OCI-LY1 (cell line): ENCODE data around the gene DCST2.
A peak's percentile ranks its signal among the peaks of the same experiment; 100 is the strongest.

ENCODE experiments used
- EZH2 ChIP-seq: fragments of 200-600 bp; sonication (generic), shearing (Covaris generic); IDR thresholded peaks from 2 replicates; pipeline ENCODE4 v1.8.0; 2017; ENCODE audit warnings: borderline replicate concordance, mixed run types, mild to moderate bottlenecking, antibody characterized with exemption, low read length, moderate library complexity, mixed read lengths
- TF ChIP-seq, protein P1 (sequence below): fragments of 200-600 bp; sonication (generic), shearing (Covaris generic); IDR thresholded peaks from 2 replicates; pipeline ENCODE4 v1.5.1; 2017; ENCODE audit warnings: mild to moderate bottlenecking, antibody characterized with exemption, low read length, moderate library complexity, mixed read lengths

DNA sequence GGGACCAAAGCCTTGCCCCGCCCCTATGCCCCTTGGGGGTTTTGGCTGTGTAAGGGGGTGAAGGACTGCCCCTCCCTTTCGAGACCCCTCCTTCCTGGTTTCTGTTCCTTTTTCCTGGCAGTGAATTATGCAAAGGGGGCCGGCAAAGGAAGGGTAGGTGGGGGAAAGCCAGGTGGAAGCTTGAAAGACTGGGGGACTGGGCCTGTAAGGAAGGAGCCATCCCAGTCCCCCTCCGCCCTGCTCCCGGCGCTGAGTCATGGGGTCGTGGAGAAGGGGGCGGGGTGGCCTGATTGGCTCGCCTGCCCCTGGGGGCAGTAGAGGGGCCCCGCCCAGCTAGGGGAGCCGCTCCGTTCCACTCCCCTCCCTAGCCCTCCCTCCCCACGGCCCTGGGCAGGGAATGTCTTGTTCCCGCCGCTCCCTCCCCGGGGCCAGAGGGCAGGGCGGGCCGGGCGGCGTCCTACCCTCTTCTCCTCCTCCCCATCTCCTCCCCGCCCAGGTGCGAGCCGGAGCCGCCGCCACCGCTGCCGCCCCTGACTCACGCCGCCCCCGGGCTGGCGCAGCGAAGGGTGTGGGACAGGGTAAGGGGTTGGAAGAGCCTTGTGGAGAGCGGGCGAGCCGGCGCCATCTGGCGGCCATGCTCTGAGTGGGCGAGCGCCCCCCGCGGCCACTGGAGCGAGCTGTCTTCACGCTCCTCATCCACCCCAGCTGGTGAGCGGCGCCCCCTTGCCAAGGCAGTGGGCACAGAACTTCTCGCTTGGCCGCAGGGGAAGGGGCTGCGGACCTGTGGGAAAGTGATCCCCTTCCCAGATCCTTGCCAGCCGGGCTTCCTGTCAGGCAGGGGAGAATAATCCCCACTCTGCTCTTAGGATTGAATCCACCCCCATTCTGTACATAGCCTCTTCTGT is 16.3 kb downstream of the DCST2 start:
- TF ChIP-seq, protein P1, sequence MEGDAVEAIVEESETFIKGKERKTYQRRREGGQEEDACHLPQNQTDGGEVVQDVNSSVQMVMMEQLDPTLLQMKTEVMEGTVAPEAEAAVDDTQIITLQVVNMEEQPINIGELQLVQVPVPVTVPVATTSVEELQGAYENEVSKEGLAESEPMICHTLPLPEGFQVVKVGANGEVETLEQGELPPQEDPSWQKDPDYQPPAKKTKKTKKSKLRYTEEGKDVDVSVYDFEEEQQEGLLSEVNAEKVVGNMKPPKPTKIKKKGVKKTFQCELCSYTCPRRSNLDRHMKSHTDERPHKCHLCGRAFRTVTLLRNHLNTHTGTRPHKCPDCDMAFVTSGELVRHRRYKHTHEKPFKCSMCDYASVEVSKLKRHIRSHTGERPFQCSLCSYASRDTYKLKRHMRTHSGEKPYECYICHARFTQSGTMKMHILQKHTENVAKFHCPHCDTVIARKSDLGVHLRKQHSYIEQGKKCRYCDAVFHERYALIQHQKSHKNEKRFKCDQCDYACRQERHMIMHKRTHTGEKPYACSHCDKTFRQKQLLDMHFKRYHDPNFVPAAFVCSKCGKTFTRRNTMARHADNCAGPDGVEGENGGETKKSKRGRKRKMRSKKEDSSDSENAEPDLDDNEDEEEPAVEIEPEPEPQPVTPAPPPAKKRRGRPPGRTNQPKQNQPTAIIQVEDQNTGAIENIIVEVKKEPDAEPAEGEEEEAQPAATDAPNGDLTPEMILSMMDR, result peak; percentile 100
- TF ChIP-seq EZH2, result no peak
